ENCODE data around the gene THEMIS. TPM values are rescaled to one million over a fixed set of nuclear protein-coding genes. Genes with fewer than 3 reads are reported as not detected.
A peak's percentile ranks its signal among the peaks of the same experiment; 100 is the strongest.
"Not testable (repeated sequence)": the region's sequence is repeated elsewhere in the genome, so short reads cannot be mapped to it uniquely, and the experiment has no call there.

The THEMIS gene
- total RNA-seq, 1 donor from 2014 or later, result 14.3 TPM

GRCh38 chr6:127794405-127794804, 106.5 kb downstream of the THEMIS start:
- no peak overlapping the region for H3K4me3 Mint-ChIP-seq

DNA sequence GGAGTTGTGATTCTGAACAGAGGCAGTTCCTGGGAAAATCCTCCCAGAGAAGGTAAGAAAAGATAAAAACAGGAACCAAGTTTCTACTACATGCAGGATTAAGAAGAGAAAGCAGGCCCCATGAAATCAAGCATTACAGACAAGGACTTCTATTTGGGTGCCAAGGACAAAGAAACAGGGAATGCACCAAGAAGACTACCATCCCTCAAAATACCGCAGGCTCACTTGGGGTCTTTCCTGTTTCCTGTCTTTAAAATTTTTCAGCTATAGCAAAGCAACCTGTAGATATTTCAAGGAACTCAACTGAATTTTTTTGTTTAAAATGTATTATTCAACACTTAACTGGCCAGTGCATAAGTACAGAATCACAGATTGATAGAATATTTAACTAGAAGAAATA, 107.5 kb downstream of the THEMIS start:
- Mint-ChIP-seq H3K4me1 (peaks cover 35% of the 10 kb centered on the region), H3K36me3 (ENCODE audit: low read depth) (peaks cover 57% of the 10 kb centered on the region), H3K9me3 (peaks cover 7% of the 10 kb centered on the region), H3K27ac (peak overlapping the region; percentile 14), H3K27me3 (no peaks in the 10 kb centered on the region), H3K4me3 (no peak overlapping the region)
- intact Hi-C loops (cut with micrococcal nuclease), result no loop called here
- no peak for DNase-seq

More at GRCh38 chr6:127794405-127794804, 106.5 kb downstream of the THEMIS start:
- intact Hi-C loops (cut with micrococcal nuclease), result no loop called here
- peak overlapping the region; percentile 20 for H3K27ac Mint-ChIP-seq
- peaks cover 55% of the 10 kb centered on the region for H3K36me3 Mint-ChIP-seq (ENCODE audit: low read depth)
- peaks cover 30% of the 10 kb centered on the region for H3K4me1 Mint-ChIP-seq
- no peaks in the 10 kb centered on the region for H3K27me3 Mint-ChIP-seq
- no peak for DNase-seq
- H3K9me3 Mint-ChIP-seq, result peaks cover 7% of the 10 kb centered on the region

- no peaks in the 10 kb centered on the region for H3K27me3 Mint-ChIP-seq
- H3K36me3 Mint-ChIP-seq (ENCODE audit: low read depth), result peaks cover 51% of the 10 kb centered on the region
- peaks cover 33% of the 10 kb centered on the region for H3K4me1 Mint-ChIP-seq
- peak overlapping the region; percentile 14 for H3K27ac Mint-ChIP-seq
- no peak for DNase-seq
- intact Hi-C loops (cut with micrococcal nuclease), result no loop called here
- peaks cover 6% of the 10 kb centered on the region for H3K9me3 Mint-ChIP-seq
- H3K4me3 Mint-ChIP-seq, result no peak overlapping the region
These were observed 108.2 kb downstream of the THEMIS start for GRCh38 chr6:127792616-127793015.

- peaks cover 44% of the 10 kb centered on the region for H3K36me3 Mint-ChIP-seq (ENCODE audit: low read depth)
- H3K4me1 Mint-ChIP-seq, result peaks cover 32% of the 10 kb centered on the region
- H3K4me3 Mint-ChIP-seq, result no peak overlapping the region
- intact Hi-C loops (cut with micrococcal nuclease), result no loop called here
- H3K9me3 Mint-ChIP-seq, result no peaks in the 10 kb centered on the region
- H3K27me3 Mint-ChIP-seq, result no peaks in the 10 kb centered on the region
- no peak overlapping the region for H3K27ac Mint-ChIP-seq
- no peak for DNase-seq
These were observed 108.9 kb downstream of the THEMIS start for GRCh38 chr6:127791779-127792528.

DNA sequence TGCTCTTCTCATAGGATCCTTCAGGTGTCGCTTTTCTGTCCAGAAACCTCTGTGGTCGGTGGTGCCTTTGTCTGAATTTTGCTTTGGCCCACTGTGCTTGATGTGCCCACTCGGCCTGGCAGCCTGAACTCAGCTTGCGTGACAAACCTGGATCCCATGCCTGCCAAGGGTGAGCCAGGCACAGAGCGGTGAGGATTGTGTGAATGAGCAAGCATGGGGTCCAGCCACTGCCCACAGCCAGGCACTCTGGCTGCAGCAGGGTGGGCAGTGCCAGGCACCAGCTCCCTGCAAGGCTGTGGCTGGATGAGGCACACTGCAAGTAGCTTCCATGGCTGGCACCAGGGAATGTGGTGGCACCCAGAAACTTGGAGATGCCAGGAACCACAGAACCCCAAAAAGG, 110.3 kb downstream of the THEMIS start:
- Mint-ChIP-seq H3K27ac (no peak overlapping the region), H3K27me3 (no peaks in the 10 kb centered on the region), H3K36me3 (ENCODE audit: low read depth) (peaks cover 43% of the 10 kb centered on the region), H3K4me1 (peaks cover 32% of the 10 kb centered on the region), H3K9me3 (no peaks in the 10 kb centered on the region), H3K4me3 (no peak overlapping the region)
- DNase-seq, result no peak
- intact Hi-C loops (cut with micrococcal nuclease), result no loop called here

DNA sequence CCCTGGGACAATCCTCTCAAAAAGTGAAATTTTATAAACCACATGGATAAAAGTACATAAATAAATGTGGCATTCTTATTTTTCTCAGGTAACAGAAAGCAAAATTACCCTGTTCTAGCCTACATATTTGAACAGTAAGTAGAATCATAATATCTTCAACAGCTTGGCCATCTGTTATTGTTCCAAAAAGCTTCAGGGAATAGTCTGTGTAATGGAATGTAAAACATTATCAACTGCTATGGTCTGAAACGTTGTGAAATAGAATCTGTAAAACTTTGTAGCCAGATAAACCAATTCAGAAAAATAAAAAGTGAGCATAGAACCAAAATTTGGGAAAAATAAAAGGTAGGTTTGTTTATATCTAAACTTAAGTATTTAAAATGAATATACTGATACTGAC, 114.7 kb downstream of the THEMIS start:
- no peak for DNase-seq
- peaks cover 5% of the 10 kb centered on the region for H3K9me3 Mint-ChIP-seq
- intact Hi-C loops (cut with micrococcal nuclease), result no loop called here
- H3K4me1 Mint-ChIP-seq, result peaks cover 27% of the 10 kb centered on the region
- peaks cover 55% of the 10 kb centered on the region for H3K36me3 Mint-ChIP-seq (ENCODE audit: low read depth)
- no peak overlapping the region for H3K27ac Mint-ChIP-seq
- no peaks in the 10 kb centered on the region for H3K27me3 Mint-ChIP-seq
- H3K4me3 Mint-ChIP-seq, result no peak overlapping the region

- H3K4me1 Mint-ChIP-seq, result peaks cover 28% of the 10 kb centered on the region
- intact Hi-C loops (cut with micrococcal nuclease), result loop anchor here (5.0 kb wide), 1 partner anchor 33 kb away; no protein-coding TSS in a partner anchor
- peaks cover 13% of the 10 kb centered on the region for H3K9me3 Mint-ChIP-seq
- DNase-seq, result no peak
- peaks cover 54% of the 10 kb centered on the region for H3K36me3 Mint-ChIP-seq (ENCODE audit: low read depth)
- no peaks in the 10 kb centered on the region for H3K27me3 Mint-ChIP-seq
- H3K4me3 Mint-ChIP-seq, result no peak overlapping the region
- peak overlapping the region; percentile 77 for H3K27ac Mint-ChIP-seq
These were observed 116.4 kb downstream of the THEMIS start for GRCh38 chr6:127784468-127784867.

GRCh38 chr6:127781636-127782272, 119.1 kb downstream of the THEMIS start:
- peaks cover 21% of the 10 kb centered on the region for H3K4me1 Mint-ChIP-seq

DNA sequence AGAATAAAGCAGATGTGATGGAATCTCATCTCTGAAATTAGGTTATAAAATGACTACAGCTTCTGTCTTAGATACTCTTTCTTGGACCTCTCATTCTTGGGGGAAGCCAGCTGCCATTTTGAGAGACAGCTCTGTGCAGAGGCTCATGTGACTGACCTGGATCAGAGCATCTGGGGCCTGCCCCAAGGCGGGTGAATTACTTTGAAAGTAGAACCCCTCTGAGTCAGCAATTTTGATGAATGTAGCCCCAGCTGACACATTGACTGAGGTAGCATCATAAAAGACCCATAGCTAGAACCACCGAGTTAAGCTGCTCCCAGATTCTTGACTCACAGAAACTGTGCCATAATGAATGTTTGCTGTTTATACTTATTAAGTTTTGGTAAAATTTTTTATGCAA, 124.5 kb downstream of the THEMIS start:
- Mint-ChIP-seq H3K27me3 (no peaks in the 10 kb centered on the region), H3K36me3 (ENCODE audit: low read depth) (peaks cover 38% of the 10 kb centered on the region), H3K4me1 (peaks cover 9% of the 10 kb centered on the region), H3K9me3 (peaks cover 10% of the 10 kb centered on the region), H3K4me3 (no peak overlapping the region), H3K27ac (no peak overlapping the region)
- intact Hi-C loops (cut with micrococcal nuclease), result no loop called here
- DNase-seq, result no peak

More at GRCh38 chr6:127781636-127782272, 119.1 kb downstream of the THEMIS start:
- Mint-ChIP-seq H3K36me3 (ENCODE audit: low read depth) (peaks cover 53% of the 10 kb centered on the region), H3K9me3 (peaks cover 13% of the 10 kb centered on the region)
- not testable (repeated sequence) for H3K27me3 Mint-ChIP-seq, H3K27ac Mint-ChIP-seq, H3K4me3 Mint-ChIP-seq, DNase-seq
- intact Hi-C loops (cut with micrococcal nuclease), result loop anchor here (5.0 kb wide), 1 partner anchor 36 kb away; no protein-coding TSS in a partner anchor

DNA sequence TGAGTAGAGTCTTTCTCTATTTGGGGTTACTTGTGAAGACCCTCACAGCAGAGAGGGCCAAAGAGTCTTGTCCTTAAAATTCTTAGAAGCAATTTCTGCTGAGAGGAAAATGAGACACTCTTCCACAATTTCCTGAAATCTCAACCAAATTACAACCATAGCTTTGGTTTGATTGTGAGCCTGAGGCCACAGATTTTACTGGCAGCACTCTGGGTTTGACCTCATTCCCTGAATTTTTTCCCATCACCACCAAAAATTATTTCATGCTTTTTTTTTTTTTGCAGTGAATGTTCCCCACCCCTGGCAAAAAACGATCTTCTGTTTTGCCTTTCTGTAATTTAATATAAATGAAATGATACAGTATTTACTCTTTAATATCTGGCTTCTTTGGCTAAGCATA, 125.5 kb downstream of the THEMIS start:
- H3K4me3 Mint-ChIP-seq, result no peak overlapping the region

DNA sequence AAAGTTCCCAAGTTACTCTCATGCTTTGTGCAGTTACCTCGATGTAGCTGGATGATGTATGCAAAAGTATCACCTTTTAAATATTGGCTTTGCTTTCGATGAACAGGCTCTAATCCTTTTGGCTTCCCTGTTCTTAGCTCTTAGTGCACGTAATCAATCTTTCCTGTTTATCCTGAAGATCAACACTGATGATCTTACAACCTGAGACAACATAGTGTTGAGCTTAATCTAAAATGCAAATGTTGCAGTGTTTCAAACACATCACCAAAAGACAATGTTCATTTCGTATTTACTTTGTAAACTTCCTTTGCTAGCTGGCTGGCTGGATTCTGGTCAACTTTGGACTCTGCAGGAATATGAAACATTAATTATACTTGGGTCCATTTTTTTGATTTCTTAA, 132.1 kb downstream of the THEMIS start:
- Mint-ChIP-seq H3K4me3 (no peak overlapping the region), H3K36me3 (ENCODE audit: low read depth) (peaks cover 37% of the 10 kb centered on the region), H3K9me3 (peaks cover 6% of the 10 kb centered on the region), H3K27me3 (no peaks in the 10 kb centered on the region), H3K4me1 (peaks cover 3% of the 10 kb centered on the region), H3K27ac (no peak overlapping the region)
- no peak for DNase-seq
- intact Hi-C loops (cut with micrococcal nuclease), result no loop called here

More for the DNA sequence above, 125.5 kb downstream of the THEMIS start:
- no peak overlapping the region for H3K27ac Mint-ChIP-seq
- no peaks in the 10 kb centered on the region for H3K27me3 Mint-ChIP-seq
- peaks cover 9% of the 10 kb centered on the region for H3K4me1 Mint-ChIP-seq
- H3K9me3 Mint-ChIP-seq, result peaks cover 8% of the 10 kb centered on the region
- H3K36me3 Mint-ChIP-seq (ENCODE audit: low read depth), result peaks cover 40% of the 10 kb centered on the region
- intact Hi-C loops (cut with micrococcal nuclease), result no loop called here
- no peak for DNase-seq

- Mint-ChIP-seq H3K9me3 (peaks cover 6% of the 10 kb centered on the region), H3K4me1 (peaks cover 3% of the 10 kb centered on the region), H3K27ac (no peak overlapping the region), H3K36me3 (ENCODE audit: low read depth) (peaks cover 37% of the 10 kb centered on the region), H3K4me3 (no peak overlapping the region), H3K27me3 (no peaks in the 10 kb centered on the region)
- intact Hi-C loops (cut with micrococcal nuclease), result no loop called here
- DNase-seq, result no peak
These were observed 132.6 kb downstream of the THEMIS start for GRCh38 chr6:127768223-127768622.

- H3K9me3 Mint-ChIP-seq, result peaks cover 5% of the 10 kb centered on the region
- H3K27me3 Mint-ChIP-seq, result no peaks in the 10 kb centered on the region
These were observed 134.9 kb downstream of the THEMIS start for GRCh38 chr6:127765949-127766348.

DNA sequence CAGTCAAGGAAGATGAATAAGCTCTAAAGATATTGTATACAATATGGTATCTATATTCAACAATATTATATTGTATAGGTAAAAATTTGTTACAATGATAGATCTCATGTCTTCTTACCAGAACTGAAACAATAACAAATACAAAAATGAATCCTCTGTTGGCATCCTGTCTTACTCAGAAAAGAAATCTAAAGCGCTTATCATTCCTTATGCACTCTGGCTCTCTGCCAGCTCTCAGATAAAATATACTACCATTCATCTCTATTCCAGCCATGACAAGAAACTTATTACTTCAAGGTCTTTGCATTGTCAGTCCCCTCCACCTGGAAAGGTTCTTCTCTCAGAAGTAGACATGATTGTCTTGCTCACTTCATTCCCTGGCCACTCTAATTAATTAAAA, 138.6 kb downstream of the THEMIS start:
- H3K4me1 Mint-ChIP-seq, result peaks cover 15% of the 10 kb centered on the region
- no peak for DNase-seq
- H3K27me3 Mint-ChIP-seq, result no peaks in the 10 kb centered on the region
- H3K9me3 Mint-ChIP-seq, result peaks cover 6% of the 10 kb centered on the region
- H3K27ac Mint-ChIP-seq, result no peak overlapping the region
- intact Hi-C loops (cut with micrococcal nuclease), result no loop called here
- H3K36me3 Mint-ChIP-seq (ENCODE audit: low read depth), result peaks cover 23% of the 10 kb centered on the region
- H3K4me3 Mint-ChIP-seq, result no peak overlapping the region

More at GRCh38 chr6:127765949-127766348, 134.9 kb downstream of the THEMIS start:
- no peak overlapping the region for H3K4me3 Mint-ChIP-seq
- DNase-seq, result no peak
- H3K4me1 Mint-ChIP-seq, result peaks cover 13% of the 10 kb centered on the region
- peaks cover 36% of the 10 kb centered on the region for H3K36me3 Mint-ChIP-seq (ENCODE audit: low read depth)
- H3K27ac Mint-ChIP-seq, result no peak overlapping the region
- intact Hi-C loops (cut with micrococcal nuclease), result no loop called here
